ENCODE data around the gene MSI2.
"Not testable (repeated sequence)": the region's sequence is repeated elsewhere in the genome, so short reads cannot be mapped to it uniquely, and the experiment has no call there.

MSI2 gene

DNA sequence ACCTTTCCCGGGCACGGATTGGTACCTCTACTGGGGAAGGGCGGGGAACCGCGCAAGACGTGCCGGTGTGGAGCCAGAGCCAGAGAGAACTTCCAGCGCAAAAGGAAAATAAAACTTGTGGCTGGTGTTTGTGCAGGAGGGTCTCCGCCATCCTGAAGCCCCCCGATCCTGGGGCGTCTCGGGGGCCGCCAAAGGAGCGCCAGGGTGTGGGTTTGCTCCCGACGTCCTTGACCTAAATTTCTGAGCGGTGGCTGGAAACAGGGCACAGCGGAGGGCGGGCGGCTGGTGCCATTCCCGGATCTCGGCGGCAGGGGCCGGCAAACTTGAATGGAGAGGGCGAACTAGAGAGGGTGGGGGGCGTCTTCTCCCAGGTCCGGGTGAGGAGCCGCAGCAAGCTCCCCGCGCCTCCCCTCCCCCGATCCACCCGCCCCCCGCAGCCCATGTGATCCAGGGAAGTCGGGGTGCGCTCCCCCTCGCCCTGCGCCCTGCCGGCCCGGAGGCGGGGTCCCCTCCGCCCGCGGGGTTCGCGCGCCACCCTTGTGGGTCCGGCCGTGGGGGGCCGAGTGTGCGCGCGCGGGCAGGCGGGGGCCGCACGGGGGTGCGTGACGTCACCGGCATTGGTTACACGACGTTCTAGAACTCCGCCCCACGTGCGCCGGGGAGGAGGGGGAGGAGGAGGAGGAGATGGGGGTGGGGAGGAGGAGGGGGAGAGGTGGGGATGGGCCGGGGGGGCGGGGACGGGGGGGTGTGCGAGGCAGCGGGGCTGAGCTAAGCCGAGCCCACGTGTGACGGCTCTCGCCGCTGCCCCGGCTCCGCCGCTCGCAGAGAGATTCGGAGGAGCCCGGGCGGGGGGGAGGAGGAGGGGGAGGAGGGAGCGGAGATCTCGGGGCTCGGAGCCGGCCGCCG is at the start of gene MSI2:
Gene MSI2, plus strand, starts transcription at position 748 of the 906 bp plus-strand sequence. CDS start 220 bp downstream, outside the sequence.
- peak; percentile 77 to 78 for DNase-seq (ENCODE audit: low read depth in 1 of 2, low spot score in 1 of 2)

DNA sequence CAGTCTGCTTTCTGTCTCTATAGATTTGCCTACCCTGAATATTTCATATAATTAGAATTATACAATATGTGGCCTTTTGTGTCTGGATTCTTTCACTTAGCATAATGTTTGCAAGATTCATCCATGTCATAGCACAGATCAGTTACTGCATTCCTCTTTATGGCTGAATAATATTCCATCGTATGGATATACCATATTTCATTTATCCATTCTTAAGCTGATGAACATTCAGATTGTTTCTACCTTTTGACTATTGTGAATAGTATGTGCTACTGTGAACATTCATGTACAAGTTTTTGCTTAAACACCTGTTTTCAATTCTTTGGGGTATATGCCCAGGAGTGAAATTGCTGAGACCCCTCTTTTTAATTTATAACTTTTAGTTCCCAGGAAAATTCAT is 49.4 kb upstream of the MSI2 start:
- DNase-seq (ENCODE audit: low read depth in 1 of 2, low spot score in 1 of 2): no peak

DNA sequence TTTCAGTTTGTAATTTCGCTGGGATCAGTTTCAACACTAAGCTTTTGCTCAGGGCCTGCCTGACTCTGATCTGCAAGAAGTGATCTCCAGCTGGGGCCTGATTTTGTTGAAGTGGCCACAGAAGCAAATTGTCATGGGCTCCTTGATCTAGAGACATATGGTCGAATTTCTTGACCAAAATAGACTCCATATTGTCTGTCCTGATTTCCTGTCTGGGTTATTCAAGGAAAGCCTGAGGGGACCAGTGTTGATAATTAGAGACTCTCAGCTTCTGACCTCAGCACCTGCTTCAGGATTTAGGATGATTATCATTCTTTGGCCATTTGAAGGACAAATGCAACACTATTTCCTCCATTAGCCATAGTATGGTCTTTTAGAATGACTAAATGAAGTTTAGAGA is 48.9 kb upstream of the MSI2 start:
- DNase-seq (ENCODE audit: low read depth in 1 of 2, low spot score in 1 of 2): no peak

DNA sequence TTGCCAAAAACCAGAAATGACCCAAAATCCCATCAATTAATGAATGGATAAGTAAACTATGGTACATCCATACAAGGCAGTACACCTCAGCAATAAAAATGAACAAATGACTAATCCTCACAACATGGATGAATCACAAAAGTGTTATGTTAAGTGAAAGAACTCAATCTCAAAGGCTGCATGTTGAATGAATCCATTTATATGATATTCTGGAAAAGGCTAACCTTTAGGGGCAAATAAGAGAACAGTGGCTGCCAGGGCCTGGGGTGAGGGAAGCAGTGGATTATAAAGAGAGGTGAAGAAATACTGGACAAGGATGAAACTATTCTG is 46.1 kb upstream of the MSI2 start:
- no peak for DNase-seq (ENCODE audit: low read depth in 1 of 2, low spot score in 1 of 2)

DNA sequence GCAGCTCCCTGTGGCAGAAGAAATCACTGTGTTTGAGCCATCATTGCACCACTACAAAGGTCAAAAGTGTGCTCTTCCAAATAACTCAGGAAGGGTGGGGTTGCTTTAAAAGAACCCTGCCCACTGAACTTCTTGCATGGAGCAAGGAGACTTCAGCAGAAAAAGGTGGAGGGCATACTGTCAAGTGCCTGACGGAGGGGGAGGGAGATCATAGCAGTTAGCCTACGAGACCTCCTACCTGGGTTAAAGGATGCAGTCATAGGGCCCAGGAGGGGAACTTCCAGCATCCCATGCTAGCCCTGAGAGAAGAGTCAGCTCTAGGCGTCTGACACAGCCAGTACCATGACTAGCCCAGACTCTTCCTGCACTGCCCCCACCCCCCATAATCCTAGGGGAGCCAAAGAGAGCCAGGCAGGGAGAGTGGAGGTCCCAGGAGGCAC is 45.3 kb upstream of the MSI2 start:
- no peak for DNase-seq (ENCODE audit: low read depth in 1 of 2, low spot score in 1 of 2)

DNA sequence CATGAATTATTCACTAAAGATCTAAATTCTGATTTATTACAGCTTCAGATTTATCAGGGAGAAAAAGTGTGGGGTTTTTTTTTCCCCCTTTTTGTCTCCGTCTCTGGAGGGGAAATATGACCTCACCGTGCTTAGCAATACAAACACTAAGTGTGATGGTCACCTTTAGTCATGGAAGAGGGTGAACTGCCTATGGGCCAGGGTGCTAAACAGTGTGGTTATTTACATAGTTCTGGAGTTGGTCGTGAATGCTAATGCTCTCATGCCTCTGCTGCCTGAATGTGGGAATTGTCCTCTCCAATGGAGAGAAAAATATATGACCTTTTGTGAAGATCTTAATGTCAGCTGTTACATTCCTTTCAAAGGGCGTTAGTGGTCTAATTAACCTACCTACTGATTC is 44.8 kb upstream of the MSI2 start:
- no peak for DNase-seq (ENCODE audit: low read depth in 1 of 2, low spot score in 1 of 2)

DNA sequence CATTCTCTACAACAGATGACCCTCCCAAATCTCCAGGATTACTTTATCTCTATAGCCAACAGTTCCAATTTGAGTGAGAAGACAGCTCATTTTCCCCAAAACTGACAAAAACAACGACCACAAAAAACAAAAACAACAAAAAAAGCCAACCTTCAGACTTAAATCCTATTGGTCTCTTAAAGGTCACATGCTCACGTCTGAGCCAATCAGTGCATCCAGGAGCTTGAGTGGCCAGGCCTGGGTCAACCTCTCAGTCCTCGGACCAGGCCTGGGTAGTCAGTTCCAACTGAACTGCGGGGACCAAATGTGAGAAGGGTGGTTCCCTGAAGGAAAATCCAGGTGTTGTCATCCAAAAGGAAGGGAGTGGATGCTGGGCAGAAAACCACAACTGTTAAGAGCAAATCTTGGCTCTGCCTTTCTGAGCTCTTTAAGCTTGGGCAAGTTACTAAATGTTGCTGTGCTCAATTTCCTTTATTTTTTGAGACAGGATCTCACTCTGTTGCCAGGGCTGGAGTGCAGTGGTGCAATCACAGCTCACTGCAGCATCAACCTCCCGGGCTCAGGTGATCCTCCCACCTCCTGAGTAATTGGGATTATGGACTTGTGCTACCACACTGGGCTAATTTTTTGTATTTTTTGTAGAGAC is 43.0 kb upstream of the MSI2 start:
- no peak for DNase-seq (ENCODE audit: low read depth in 1 of 2, low spot score in 1 of 2)

DNA sequence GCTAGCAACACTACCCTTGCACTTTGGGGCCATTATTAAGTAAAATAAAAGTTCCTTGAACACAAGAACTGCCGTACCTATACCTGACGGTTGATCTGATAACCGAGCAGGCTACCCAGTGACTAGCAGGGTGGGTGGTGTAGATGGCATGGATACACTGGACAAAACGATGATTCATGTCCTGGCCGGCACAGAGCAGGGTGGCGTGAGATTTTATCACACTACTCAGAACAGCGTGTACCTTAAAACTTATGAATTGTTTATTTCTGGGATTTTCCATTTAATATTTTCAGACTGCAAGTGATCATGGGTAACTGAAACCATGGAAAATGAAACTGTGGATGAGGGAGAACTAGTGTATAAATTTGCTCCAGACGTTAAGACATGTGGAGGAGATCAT is 41.0 kb upstream of the MSI2 start:
- DNase-seq (ENCODE audit: low read depth in 1 of 2, low spot score in 1 of 2): no peak

DNA sequence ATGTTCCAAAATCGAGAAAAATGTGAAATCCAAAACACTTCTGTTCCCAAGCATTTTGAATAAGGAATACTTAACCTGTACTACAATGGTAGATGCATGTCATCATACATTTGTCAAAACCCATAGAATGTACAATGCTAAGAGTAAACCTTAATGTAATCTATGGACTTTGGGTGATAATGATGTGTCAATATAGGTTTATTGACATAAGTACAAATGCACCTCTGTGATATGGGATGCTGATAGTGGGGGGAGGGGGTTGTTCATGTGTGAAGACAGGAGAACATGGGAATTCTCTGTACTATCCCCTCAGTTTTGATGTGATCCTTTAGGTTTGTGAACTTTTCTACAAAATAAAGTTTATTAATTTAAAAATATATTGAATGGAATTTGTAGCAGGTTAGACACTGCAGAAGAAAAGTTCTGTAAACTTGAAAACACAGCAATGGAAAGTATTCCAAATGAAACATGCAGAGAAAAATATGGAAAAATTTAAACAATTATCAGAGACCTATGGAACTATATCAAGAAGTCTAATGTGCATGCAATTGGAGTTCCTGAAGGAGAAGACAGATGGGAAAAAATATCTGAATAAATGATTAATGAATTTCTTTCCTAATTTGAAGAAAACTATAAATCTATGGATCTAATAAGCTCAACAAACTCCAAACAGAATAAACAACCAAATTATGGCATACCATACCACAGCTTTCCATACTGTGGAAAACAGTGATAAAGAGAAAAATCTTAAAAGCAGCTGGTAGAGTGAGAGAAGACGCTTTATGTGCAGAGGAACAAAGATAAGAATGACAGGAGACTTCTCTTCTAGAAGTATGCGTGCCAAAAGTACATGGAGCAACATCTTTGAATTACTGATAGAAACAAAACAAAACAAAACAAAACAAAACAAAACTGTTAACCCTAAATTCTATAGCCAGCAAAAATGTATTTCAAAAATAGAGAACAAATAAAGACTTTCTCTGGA is 34.7 kb upstream of the MSI2 start:
- no peak for DNase-seq (ENCODE audit: low read depth in 1 of 2, low spot score in 1 of 2)

DNA sequence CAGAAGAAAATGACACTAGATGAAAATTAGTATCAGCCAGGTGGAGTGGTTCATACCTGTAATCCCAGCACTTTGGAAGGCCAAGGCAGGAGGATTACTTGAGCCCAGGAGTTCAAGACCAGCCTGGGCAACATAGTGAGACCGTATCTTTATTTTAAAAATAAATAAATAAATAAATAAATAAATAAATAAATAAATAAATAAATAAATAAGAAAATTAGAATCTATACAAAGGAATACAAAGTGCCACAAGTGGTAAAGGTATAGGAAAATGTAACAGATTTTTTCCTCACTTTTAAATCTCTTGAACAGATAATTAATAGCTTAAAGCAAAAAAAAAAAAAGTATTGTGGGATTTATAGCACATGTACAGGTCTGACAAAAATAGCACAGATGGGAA is 33.9 kb upstream of the MSI2 start:
- not testable (repeated sequence) for DNase-seq (ENCODE audit: low read depth in 1 of 2, low spot score in 1 of 2)

DNA sequence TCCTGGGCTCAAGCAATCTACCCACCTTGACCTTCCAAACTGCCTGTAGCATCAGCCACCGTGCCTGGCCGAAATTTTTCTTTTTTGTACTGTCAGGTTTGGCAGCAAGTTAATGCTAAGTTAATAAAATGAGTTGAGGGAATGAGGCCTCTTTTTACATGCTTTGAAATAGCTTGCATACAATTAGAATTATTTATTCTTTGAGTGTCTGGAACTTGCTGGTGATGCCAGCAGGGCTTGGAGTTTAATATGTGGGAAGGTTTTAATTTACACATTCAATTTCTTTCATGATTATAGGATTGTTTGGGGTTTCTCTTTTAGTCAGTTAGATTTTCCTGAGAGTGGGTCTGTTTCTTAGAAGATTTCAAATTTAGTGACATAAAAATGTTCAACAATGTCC is 31.2 kb upstream of the MSI2 start:
- DNase-seq (ENCODE audit: low read depth in 1 of 2, low spot score in 1 of 2): no peak

DNA sequence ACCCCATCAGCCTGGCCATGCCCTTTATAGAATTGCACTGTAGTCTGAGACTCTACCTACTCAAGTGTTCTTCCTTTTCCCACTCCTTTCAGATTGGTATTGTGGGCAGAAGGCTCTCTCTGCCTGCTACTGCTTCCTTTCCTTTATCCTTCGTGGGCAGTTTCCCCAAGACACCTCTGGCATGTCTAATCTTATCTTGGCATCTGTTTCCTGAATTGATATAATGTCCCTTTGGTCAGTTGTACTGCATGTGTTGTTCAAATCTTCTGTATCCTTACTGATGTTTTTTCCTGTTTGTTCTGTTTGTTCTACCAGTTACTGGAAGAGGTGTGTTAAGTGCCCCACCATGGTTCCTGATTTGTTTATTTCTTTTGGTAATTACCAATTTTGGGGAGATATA is 29.5 kb upstream of the MSI2 start:
- DNase-seq (ENCODE audit: low read depth in 1 of 2, low spot score in 1 of 2): no peak

DNA sequence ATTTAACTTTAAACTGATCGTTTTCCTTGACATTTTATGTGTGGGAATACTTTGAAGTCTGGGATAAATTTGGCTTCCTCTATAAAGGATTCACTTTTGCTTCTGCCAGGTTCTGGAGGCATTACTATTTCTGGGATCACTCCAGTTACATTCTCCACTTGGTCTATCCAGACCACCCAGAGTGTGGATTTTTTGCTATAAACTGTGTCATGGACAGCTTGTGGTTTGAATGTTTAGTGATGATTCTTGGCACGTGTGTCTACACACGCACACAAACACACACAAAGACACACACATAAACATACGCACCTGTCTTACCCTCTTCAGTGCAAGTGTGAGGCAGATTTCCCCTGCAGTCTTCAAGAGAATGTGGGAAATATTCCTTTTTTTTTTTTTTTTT is 27.4 kb upstream of the MSI2 start:
- no peak for DNase-seq (ENCODE audit: low read depth in 1 of 2, low spot score in 1 of 2)

DNA sequence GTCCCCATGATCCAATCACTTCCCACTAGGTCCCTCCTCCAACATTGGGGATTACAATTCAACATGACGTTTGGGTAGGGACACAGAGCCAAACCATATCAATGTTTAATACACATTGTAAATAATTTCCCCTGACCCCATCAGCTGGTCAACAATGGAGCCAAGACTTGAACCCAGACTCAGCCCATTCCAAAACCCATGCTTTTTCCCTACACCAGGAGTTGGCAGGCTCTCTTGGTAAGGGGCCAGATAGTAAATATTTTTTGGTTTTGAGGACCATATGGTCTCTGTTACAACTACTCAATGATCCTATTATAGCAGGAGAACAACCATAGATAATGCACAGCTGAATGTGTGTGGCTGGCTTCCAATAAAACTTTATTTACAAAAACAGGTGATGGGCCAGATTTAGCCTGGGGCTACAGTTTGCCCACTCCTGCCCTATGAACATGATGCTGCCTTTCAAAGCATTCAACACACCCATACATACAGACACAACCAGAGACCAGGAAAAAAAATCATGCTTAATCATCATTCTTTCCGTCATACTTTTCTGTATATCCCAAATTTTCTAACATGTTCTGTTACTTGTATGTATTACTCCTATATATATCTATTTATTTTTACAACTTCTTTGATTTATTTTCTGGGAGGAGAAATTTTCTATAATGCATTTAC is 22.1 kb upstream of the MSI2 start:
- DNase-seq (ENCODE audit: low read depth in 1 of 2, low spot score in 1 of 2): no peak

DNA sequence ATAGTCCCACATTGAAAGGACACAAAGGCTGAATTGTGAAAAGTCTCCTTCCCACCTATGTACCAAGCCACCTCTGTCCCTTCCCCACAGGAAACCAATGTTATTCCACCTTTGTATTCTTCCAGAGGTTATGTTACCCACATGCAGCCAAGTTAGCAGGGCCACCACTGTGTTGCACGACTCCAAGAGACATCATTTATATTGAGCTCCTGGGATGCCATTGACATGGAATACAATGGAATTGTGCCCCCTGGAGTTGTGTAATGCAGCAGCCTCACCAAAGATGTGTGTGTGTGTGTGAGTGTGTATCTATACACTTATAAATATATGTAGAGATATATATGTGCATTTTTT is 21.6 kb upstream of the MSI2 start:
- DNase-seq (ENCODE audit: low read depth in 1 of 2, low spot score in 1 of 2): no peak

DNA sequence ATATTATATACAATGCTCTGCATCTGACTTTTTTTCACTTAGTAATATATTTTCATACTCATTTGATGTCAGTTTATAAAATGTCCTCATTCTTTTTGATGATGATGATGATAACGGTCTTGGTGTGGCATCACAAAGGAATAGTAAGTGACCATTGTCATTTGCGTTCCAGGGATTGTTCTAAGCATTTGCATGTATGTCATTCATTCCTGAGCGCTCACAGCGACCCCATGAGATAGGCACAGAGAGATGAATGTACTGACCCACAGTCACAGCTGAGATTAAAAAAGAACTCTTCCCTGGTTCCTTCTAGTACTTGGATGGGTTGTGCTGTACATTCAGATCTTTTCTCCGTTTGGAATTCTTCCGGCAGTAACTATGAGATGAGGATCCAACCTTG is 21.2 kb upstream of the MSI2 start:
- no peak for DNase-seq (ENCODE audit: low read depth in 1 of 2, low spot score in 1 of 2)

DNA sequence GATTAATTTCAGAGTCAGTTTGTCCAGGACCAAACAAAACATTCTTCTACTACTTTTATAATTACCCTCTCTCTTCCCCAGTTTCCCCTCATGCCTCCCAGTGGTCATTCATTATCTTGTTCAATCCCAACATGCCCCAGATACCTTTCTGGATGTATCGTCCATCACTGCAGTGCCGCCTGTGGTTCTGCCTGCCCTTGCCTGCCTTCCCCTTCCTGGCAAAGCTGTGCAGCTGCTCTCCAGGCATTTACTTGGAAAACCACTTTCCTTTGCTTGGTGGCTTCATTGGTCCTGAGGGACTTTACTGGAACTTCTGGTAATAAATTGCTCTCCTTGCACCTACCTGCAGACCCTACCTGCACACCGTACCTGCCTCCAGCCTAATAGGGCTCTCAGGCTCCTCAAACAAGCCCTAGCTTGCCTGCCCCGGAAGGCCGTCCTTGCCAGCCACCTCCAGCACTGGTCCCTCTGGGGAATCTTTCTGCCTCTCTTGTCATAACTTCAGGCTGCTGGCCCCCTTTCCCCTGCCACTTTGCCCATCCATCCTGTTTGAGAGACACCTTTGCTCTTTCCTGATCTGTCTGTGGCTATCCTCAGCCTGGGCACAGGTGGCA is 19.5 kb upstream of the MSI2 start:
- DNase-seq (ENCODE audit: low read depth in 1 of 2, low spot score in 1 of 2): no peak

DNA sequence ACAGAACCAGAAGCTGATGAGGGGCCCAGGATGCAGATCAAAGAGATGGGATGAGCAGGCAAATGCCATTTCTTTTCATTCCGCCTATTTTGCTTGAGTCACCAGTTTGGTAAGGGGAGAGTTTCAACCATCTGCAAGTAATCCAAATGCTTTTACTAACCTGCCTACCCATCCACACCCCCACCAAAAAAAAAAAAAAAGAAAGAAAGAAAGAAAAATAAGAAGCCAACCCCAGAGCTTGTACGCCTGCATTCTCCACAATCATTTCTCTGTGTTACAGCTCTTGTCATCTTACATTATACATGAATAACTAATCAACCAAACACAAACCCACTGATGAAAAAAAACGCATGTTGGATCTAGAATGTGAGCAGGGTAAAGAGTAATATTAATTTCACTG is 15.7 kb upstream of the MSI2 start:
- no peak for DNase-seq (ENCODE audit: low read depth in 1 of 2, low spot score in 1 of 2)

DNA sequence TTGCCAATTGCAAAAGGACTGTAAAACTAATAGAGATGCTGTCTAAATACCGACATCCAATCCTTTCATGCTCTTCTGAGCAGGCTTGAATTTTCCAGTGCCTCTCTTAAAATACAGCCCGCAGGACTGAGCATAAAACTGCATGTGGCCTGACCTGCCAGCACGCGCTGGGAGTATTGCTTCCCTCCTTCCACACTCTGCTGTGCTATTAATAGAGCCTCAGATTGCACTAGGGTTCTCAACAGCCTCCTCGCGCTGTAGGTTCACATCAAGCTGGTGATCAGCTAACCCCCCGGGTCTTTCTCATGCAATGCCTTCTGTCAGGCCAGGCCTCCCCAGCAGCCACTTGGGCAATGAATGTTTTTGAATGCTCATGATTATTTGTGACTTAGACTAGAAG is 14.2 kb upstream of the MSI2 start:
- DNase-seq (ENCODE audit: low read depth in 1 of 2, low spot score in 1 of 2): no peak

DNA sequence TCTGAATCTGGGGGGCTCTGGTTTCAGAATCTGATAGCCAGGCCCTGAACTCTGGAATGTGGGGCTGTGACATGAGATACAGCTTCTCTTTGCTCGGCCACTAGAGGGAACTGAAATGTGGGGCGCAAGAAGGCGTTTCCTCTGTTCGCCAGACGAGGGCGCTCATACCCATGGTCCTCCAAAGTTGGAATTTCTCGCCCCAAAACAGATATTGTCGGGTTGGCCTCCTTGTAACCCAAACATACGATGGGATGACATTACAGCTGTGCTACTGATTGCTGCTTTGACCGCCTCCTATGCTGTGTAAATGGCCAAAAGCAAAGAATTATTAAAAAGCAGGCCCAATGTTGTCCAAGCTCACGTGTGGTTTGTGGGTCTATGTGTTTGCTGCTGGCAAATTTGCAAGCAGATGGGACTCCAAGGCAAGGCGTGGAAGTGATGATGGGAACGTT is 13.1 kb upstream of the MSI2 start:
- DNase-seq (ENCODE audit: low read depth in 1 of 2, low spot score in 1 of 2): peak; percentile 58 to 65

DNA sequence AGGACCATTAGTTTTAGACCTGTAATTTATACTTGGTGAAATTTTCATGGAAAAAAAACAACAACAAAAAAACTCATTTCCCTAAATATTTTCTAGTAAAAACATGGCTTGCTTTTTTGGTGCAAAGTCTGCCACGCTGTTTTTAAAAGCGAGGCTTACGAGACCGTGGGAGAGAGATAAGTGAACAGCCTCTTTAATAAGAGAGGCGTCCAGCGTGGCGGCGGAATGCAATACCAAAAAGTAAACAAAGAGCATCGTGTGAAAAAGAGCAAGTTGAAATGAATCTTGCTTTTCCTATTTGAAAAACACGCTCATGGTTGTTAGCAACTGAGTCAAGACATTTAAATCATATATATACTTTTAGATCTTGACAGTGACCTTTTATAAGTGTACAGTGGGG is 10.5 kb upstream of the MSI2 start:
- DNase-seq (ENCODE audit: low read depth in 1 of 2, low spot score in 1 of 2): no peak

All from stimulated activated CD4-positive, alpha-beta T cell treated with anti-CD3 and anti-CD28 coated beads, Interleukin-15, amount 100 ng/mL, for 1 hour (primary cell).